DND-41 (cell line): ENCODE measurements around the gene HELZ2.

ENCODE experiments used
- ATAC-seq: fragments of 200-7000 bp; cut with Tn5 transposase; 3 replicates; pipeline ENCODE4 v1.9.1; 2021; ENCODE audit warnings: low read depth; ENCODE audit not compliant: insufficient read depth
- DNase-seq: peaks from one replicate; pipeline ENCODE4 v3.0.0-alpha.2; 2020
- H2AFZ ChIP-seq: 2 replicates; pipeline ENCODE4 v1.6.0; 2012; ENCODE audit warnings: low read depth, low read length
- H3K27ac ChIP-seq: 2 replicates; pipeline ENCODE4 v1.5.1; 2012; ENCODE audit warnings: low read length, inconsistent platforms
- H3K27me3 ChIP-seq: fragments of 200-600 bp; sonication (generic); 2 replicates; pipeline ENCODE4 v1.6.0; 2012; ENCODE audit warnings: low read length, mild to moderate bottlenecking, inconsistent platforms; ENCODE audit not compliant: insufficient read depth, poor library complexity
- H3K36me3 ChIP-seq: 2 replicates; pipeline ENCODE4 v1.5.1; 2012; ENCODE audit warnings: low read length, inconsistent platforms; ENCODE audit not compliant: insufficient read depth
- H3K4me1 ChIP-seq: 2 replicates; pipeline ENCODE4 v1.5.1; 2012; ENCODE audit warnings: mild to moderate bottlenecking, low read length; ENCODE audit not compliant: insufficient read depth
- H3K4me2 ChIP-seq: 2 replicates; pipeline ENCODE4 v1.6.0; 2012; ENCODE audit warnings: mild to moderate bottlenecking, moderate library complexity, low read length, inconsistent platforms; ENCODE audit not compliant: insufficient read depth
- H3K4me3 ChIP-seq, 2 experiments: fragments of 200-600 bp in 1 of 2; shearing (Covaris generic) in 1 of 2; 2 replicates each; pipeline ENCODE4 v1.5.1; 2012 to 2016; ENCODE audit warnings: inconsistent platforms in 2 of 2, low read length in 2 of 2, mild to moderate bottlenecking in 2 of 2, low read depth in 1 of 2, moderate library complexity in 1 of 2
- H3K79me2 ChIP-seq: 2 replicates; pipeline ENCODE4 v1.6.0; 2012; ENCODE audit warnings: low read length, inconsistent platforms; ENCODE audit not compliant: insufficient read depth
- H3K9ac ChIP-seq: 2 replicates; pipeline ENCODE4 v1.6.0; 2012; ENCODE audit warnings: low read depth, mild to moderate bottlenecking, inconsistent platforms, low read length, moderate library complexity
- H3K9me3 ChIP-seq: 2 replicates; pipeline ENCODE4 v1.5.1; 2012; ENCODE audit warnings: low read length, moderate library complexity, mild to moderate bottlenecking, inconsistent platforms; ENCODE audit not compliant: insufficient read depth, severe bottlenecking
- H4K20me1 ChIP-seq: 2 replicates; pipeline ENCODE4 v1.6.0; 2012; ENCODE audit warnings: low read length; ENCODE audit not compliant: insufficient read depth
- CTCF ChIP-seq: IDR thresholded peaks from 2 replicates; pipeline ENCODE4 v1.5.1; 2012; ENCODE audit warnings: borderline replicate concordance, low read length, moderate library complexity, mild to moderate bottlenecking; ENCODE audit not compliant: poor library complexity, severe bottlenecking; ENCODE audit errors: extremely low read depth
- EZH2 ChIP-seq: IDR thresholded peaks from 3 replicates; pipeline ENCODE4 v1.6.1; 2012; ENCODE audit warnings: borderline replicate concordance, low read depth, mild to moderate bottlenecking, moderate library complexity, low read length, inconsistent platforms; ENCODE audit not compliant: severe bottlenecking

The HELZ2 gene

GRCh38 chr20:63618291-63618980, 44.4 kb upstream of the HELZ2 start:
- Histone ChIP-seq H2AFZ (no peak overlapping the region), H3K36me3 (peaks cover 80% of the 10 kb centered on the region), H3K4me3 (no peak overlapping the region), H3K27me3 (no peaks in the 10 kb centered on the region), H3K27ac (no peak overlapping the region), H3K4me1 (peaks cover 9% of the 10 kb centered on the region), H3K79me2 (peaks cover 94% of the 10 kb centered on the region), H3K9ac (no peak overlapping the region), H4K20me1 (peaks cover 54% of the 10 kb centered on the region), H3K9me3 (no peaks in the 10 kb centered on the region), H3K4me2 (no peak overlapping the region)
- DNase-seq (no peak), ATAC-seq (no peak)
- TF ChIP-seq EZH2 = no peak
- no peak for TF ChIP-seq CTCF

- Histone ChIP-seq H2AFZ (no peak overlapping the region), H3K79me2 (peaks cover 94% of the 10 kb centered on the region), H3K4me3 (no peak overlapping the region), H3K9me3 (no peaks in the 10 kb centered on the region), H3K36me3 (peaks cover 79% of the 10 kb centered on the region), H3K27ac (no peak overlapping the region), H3K4me1 (peaks cover 9% of the 10 kb centered on the region), H3K4me2 (no peak overlapping the region), H4K20me1 (peaks cover 57% of the 10 kb centered on the region), H3K27me3 (no peaks in the 10 kb centered on the region), H3K9ac (no peak overlapping the region)
- ATAC-seq (no peak), DNase-seq (no peak)
- TF ChIP-seq CTCF = no peak
- TF ChIP-seq EZH2 = no peak
These were observed 43.8 kb upstream of the HELZ2 start for GRCh38 chr20:63617876-63618265.

- H3K4me3 ChIP-seq = no peak overlapping the region
- DNase-seq = no peak
- TF ChIP-seq EZH2 (no peak), CTCF (no peak)
- H3K4me2 ChIP-seq = no peak overlapping the region
- no peak overlapping the region for H3K9ac ChIP-seq
- peaks cover 3% of the 10 kb centered on the region; the same call in 1 of the 2 replicates for H3K4me1 ChIP-seq
- no peaks in the 10 kb centered on the region for H3K27me3 ChIP-seq
- peaks cover 77% of the 10 kb centered on the region for H3K36me3 ChIP-seq
- ATAC-seq = no peak
- no peaks in the 10 kb centered on the region for H3K9me3 ChIP-seq
- peaks cover 58% of the 10 kb centered on the region for H4K20me1 ChIP-seq
- no peak overlapping the region for H3K27ac ChIP-seq
- H3K79me2 ChIP-seq = peaks cover 94% of the 10 kb centered on the region
- H2AFZ ChIP-seq = no peak overlapping the region
These were observed 43.2 kb upstream of the HELZ2 start for GRCh38 chr20:63617092-63617875.
